Neural cell (in vitro differentiated cells): ENCODE data around the gene RERE.

Source experiments
- CTCF ChIP-seq: fragments of 450-650 bp; IDR thresholded peaks from 2 replicates; pipeline ENCODE4 v1.5.1; 2014; ENCODE audit warnings: antibody characterized with exemption, mild to moderate bottlenecking, moderate library complexity; ENCODE audit not compliant: poor library complexity, severe bottlenecking
- EZH2 ChIP-seq: fragments of 200-600, 300-800 bp; shearing (Covaris generic), sonication (generic); IDR thresholded peaks from 2 replicates; pipeline ENCODE4 v1.6.1; 2014; ENCODE audit warnings: antibody characterized with exemption, low read length, borderline replicate concordance, mild to moderate bottlenecking; ENCODE audit not compliant: insufficient read depth, poor library complexity, severe bottlenecking
- REST ChIP-seq: IDR thresholded peaks from 2 replicates; pipeline ENCODE4 v1.6.1; 2012; ENCODE audit warnings: borderline replicate concordance

GRCh38 chr1:8752921-8753713 is 64.3 kb downstream of the RERE start:
- TF ChIP-seq CTCF (no peak), REST (no peak), EZH2 (no peak)
